ENCODE measurements around the gene AICDA.

AICDA gene

DNA sequence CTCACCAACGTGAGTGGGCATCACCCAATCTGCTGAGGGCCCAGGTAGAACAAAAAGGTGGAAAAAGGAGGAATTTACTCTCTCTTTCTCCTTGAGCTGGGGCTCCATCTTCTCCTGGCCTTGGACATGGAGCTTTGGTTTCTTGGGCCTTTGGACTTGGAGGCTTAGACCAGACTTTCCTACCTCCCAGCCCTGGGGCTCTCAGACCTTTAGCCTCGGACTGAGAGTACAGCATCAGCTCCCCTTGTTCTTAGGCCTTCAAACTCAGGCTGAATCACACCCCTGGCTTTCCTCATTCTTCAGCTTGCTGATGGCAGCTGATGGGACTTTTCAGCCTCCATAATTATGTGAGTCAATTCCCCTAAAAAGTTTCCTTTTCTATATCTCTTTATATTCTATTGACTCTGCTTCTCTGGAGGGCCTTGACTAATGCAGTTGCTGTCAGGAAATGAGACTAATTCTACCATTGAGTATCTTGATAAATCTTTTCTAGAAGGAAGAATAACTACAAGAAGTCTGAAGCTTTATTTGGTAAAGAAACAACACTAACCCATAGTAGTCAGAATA is 56.0 kb downstream of the AICDA start:
- no peak for DNase-seq (ENCODE audit: low read depth in 3 of 3, low spot score in 1 of 3)

DNA sequence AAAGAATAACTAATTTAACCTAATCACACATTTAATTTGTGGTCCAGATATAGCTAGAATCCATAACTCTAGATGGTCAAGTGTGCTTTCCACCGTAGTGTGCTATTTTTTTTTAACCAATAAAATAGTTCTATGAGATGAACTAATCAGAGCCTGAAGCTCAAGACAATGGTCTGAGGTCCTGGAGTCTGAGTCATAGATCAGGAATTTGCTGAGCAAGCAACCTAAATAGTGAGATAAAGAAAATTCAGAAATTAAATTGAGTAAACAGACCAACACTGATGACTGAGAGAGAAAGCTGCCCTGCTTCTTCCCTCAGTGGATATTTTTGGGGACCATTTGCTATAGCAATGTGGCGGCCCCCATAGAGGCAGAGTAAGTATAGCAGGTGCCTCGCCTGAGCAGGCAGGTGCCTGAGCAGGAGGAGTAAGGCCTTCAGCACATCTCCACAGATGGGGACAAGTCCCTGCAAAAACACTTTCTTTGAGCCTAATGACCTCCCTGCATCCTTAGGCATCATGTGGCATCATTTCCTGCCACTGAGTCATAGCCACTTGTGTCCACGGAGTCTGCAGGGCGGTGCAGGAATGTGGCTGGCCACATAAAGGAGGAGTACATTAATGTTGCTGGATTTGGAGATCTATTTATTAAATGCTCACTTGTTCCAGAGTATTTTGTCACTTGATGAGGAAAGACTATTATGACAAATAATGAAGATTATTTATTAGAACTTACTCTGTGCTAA is 58.0 kb downstream of the AICDA start:
- DNase-seq (ENCODE audit: low read depth in 3 of 3, low spot score in 1 of 3): no peak

DNA sequence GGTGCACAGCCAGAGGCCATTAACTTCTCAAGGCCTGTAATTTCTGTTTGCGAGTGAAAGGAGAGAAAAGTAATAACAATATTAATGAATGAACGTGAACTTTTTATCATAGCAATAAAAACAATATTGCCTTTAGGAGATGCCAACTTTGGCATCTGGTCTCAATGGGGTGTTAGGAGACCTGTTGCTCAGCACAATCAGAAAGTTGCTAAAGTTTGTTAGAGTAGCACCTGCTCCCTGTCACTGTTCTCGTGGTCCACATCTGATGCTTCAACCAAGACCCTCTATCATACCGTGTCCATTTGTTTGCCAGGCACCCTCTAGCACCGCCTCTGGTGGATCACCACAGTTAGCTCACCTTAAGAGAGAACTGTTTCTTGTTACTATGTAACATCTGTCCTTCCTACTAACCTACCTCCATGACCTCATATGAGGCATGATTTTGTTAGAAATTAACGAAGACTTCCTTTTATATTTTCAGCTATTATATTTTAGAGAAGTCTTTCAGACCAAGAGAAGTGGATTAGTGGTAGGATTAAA is 59.5 kb downstream of the AICDA start:
- DNase-seq (ENCODE audit: low read depth in 3 of 3, low spot score in 1 of 3): no peak

Data from stimulated activated CD4-positive, alpha-beta T cell treated with anti-CD3 and anti-CD28 coated beads, TNF-alpha, amount 100 ng/mL, for 1 hour (primary cell).